Left lung (tissue), 10 donors: ENCODE data around the gene HLA-DMA. TPM values are rescaled to one million over a fixed set of nuclear protein-coding genes. Genes with fewer than 3 reads are reported as not detected.

Source experiments
- ATAC-seq: fragments of 200-7000 bp; cut with Tn5 transposase; one replicate; pipeline ENCODE4 v1.9.1; 2020; ENCODE audit warnings: moderate library complexity
- DNase-seq, 4 donors: peaks; one replicate each; pipeline ENCODE4 v3.0.0-alpha.2; 2013 to 2020
- H3K27ac ChIP-seq, 2 donors: fragments of 200-600 bp; sonication (generic) in 1 of 2; one replicate each; pipeline versions ENCODE4 v1.5.0 to v1.8.0; 2020 to 2021
- H3K27me3 ChIP-seq, 2 donors: fragments of 200-600 bp; sonication (generic) in 1 of 2; one replicate each; pipeline versions ENCODE4 v1.5.0 to v1.8.0; 2020 to 2021
- H3K36me3 ChIP-seq, 2 donors: fragments of 200-600 bp; sonication (generic) in 1 of 2; one replicate each; pipeline versions ENCODE4 v1.5.0 to v1.8.0; 2020 to 2021
- H3K4me1 ChIP-seq, 2 donors: fragments of 200-600 bp; one replicate each; pipeline ENCODE4 v1.8.0; 2021
- H3K4me3 ChIP-seq, 2 donors: fragments of 200-600 bp; sonication (generic) in 1 of 2; one replicate each; pipeline versions ENCODE4 v1.5.0 to v1.8.0; 2020 to 2021; ENCODE audit warnings: mild to moderate bottlenecking in 1 of 2
- H3K9me3 ChIP-seq, 2 donors: fragments of 200-600 bp; sonication (generic) in 1 of 2; one replicate each; pipeline versions ENCODE4 v1.5.0 to v1.8.0; 2020 to 2021
- intact Hi-C, 2 donors: fragments of 100-400 bp; cut with DNase I; formaldehyde crosslinking; loops; one replicate each; pipeline versions ENCODE4 v1.11.2 to v1.14.2; 2022
- polyA plus RNA-seq, 6 donors: library from polyadenylated mRNA; unstranded; fragments of 120-200 nt; gene quantifications; one replicate each; pipeline ENCODE4 v1.2.1, GENCODE V29; 2013; ENCODE audit not compliant: insufficient read length in 6 of 6
- total RNA-seq, 2 donors: library from RNA; stranded (reverse); fragmentation: NEBNext Ultra II Directional; extraction: Animal tissue kit (Norgen Biotek cat#: 25700); gene quantifications; one replicate each; pipeline ENCODE4 v1.2.1, GENCODE V29; 2021
- TF ChIP-seq, protein P1 (sequence below), 2 donors: fragments of 200-600 bp; sonication (generic) in 1 of 2; IDR thresholded peaks; one replicate each; pipeline versions ENCODE4 v1.5.0 to v1.8.0; 2021; ENCODE audit warnings: antibody characterized with exemption in 2 of 2
- donor health status: DM: no; HTN: yes; CAD: no.
- donor health status: DM: no; HTN: no; CAD: no.

Gene HLA-DMA
- total and polyA plus RNA-seq, 8 donors, result 9.4 to 159 (median 22.0) TPM

DNA sequence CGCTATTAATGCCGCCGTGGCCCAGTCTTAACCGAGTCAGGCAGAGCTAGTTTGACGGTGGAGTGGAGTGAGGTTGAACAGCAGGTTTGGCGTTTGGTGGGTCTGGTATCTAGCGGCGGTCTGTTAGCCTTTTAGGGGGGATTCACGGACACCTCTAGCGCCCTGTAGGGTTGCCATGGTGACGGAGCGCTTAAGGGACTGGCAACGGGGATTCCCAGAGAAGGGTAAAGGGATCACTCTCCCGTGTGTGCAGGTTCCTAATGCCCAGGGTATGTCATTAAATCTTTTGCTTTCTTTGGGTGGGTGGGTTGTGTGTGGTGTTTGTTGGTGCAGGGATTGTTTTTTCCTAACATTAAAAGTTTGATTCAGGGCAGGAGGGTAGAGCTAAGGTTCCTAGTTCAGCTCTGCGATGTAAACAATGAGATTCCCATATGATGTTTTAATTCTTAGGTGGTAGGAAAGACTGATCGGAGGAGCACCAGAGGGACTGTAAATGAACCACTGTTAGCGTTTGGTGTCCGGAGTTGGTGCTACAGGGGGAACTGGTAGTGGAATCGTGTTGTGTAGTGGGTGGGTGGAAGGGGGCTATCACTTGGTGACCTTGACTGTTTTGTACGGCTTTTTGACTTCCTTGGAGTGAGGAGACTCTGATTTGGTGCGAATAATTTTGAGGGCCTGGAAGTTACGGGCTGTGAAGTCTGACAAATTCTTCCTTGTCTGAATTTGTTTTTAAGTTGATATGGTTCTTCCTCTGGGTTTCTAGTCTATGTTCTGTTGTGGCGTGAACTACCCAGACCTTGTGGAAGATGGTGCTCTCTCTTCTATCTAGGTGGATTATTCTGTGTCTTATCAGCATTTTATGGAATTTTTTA, 20.5 kb upstream of the HLA-DMA start:
- DNase-seq (peak in 3 of 4 donors; percentile 35 to 58 (median 42)), ATAC-seq (no peak)
- H3K4me1 ChIP-seq, result peaks cover 9 to 44% of the 10 kb centered on the region in 2 donors
- peaks cover 10 to 63% of the 10 kb centered on the region in 2 donors for H3K36me3 ChIP-seq
- no peaks in the 10 kb centered on the region for H3K9me3 ChIP-seq
- H3K27ac ChIP-seq, result peak overlapping the region; percentile 99
- peak overlapping the region; percentile 98 to 100 for H3K4me3 ChIP-seq
- TF ChIP-seq, protein P1, sequence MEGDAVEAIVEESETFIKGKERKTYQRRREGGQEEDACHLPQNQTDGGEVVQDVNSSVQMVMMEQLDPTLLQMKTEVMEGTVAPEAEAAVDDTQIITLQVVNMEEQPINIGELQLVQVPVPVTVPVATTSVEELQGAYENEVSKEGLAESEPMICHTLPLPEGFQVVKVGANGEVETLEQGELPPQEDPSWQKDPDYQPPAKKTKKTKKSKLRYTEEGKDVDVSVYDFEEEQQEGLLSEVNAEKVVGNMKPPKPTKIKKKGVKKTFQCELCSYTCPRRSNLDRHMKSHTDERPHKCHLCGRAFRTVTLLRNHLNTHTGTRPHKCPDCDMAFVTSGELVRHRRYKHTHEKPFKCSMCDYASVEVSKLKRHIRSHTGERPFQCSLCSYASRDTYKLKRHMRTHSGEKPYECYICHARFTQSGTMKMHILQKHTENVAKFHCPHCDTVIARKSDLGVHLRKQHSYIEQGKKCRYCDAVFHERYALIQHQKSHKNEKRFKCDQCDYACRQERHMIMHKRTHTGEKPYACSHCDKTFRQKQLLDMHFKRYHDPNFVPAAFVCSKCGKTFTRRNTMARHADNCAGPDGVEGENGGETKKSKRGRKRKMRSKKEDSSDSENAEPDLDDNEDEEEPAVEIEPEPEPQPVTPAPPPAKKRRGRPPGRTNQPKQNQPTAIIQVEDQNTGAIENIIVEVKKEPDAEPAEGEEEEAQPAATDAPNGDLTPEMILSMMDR (IDR thresholded peaks at IDR 0.05), result no peak
- intact Hi-C loops, result no loop called here
- no peaks in the 10 kb centered on the region for H3K27me3 ChIP-seq

DNA sequence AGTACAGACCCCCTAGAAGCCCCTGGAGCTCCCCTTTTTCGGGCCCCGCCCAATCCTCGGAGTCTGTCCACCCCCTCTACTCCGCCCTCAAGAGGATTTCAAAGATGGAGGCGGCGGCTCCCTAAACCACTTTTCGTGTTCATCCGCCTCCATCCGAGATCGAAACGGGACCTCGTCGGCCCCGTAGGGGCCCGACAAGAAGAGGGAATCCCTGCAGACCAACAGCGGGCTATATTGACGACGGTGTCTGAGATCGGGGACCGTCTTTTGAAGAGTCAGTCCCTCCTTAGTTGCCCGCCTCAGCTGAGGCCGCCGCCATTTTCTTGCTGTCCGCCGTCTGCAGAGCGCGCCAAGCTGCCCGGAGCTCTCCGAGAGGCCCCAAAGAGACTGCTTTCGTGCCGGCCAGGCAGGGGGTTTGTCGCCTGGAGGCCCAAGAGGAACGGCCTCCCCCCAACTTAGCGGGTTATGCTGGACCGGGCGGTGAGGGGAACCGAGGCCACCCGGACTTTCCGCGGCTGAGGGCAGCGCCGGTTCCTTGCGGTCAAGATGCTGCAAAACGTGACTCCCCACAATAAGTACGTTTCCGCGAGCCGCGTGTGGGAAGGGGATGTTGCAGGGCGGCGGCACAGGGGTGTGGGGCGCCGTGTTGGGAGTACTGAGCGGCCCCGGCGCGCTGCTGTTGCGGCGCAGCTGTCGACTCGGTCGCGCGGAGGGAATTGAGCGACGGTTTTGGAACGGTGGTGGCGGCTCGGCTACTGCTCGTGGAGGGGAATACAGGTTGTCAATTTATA, 19.7 kb upstream of the HLA-DMA start:
- no peaks in the 10 kb centered on the region for H3K9me3 ChIP-seq
- ATAC-seq, result peak; percentile 1
- TF ChIP-seq, protein P1 (IDR thresholded peaks at IDR 0.05), result no peak
- peaks cover 8 to 54% of the 10 kb centered on the region in 2 donors for H3K36me3 ChIP-seq
- H3K4me3 ChIP-seq, result peak overlapping the region; percentile 98 to 100
- H3K4me1 ChIP-seq, result peaks cover 9 to 40% of the 10 kb centered on the region in 2 donors
- intact Hi-C loops, result no loop called here
- H3K27ac ChIP-seq, result peak overlapping the region; percentile 99
- peak in 2 of 4 donors; percentile 55 to 92 for DNase-seq
- H3K27me3 ChIP-seq, result no peaks in the 10 kb centered on the region

DNA sequence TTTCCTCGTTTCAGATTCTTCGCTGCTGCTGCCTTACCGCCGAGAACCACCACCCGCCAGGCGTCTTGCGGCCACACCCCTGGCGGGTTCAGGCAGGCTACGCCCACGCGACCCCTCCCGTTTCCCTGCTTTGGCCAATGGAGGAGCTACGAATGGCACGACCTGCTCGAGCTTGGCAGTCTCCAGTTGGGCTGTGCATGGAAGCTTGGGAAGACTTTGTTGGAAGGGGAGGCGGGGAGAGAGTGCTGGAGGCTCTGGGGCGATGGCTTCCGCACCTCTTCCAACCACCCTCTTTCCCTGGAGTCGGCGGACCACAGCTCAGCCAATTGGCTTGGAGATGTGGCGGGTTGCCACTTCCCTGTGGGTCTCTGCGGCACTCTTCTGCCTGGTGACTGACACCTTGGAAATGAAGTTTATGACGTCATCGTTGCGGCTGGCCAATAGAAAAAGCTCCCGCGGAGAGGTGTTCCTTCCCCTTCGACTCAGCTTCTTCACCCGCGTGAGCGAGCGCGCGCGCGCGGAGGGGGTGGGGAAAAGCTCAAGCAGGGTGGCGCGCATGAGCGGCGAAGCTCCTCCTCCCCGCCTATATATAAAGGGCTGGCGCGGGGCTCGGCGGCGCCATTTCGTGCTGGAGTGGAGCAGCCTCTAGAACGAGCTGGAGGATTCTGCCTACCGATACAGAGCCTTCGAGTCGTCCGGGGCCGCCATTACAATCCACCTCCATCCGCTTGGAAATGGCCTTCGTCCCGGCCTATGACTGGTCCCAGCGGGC, 18.9 kb upstream of the HLA-DMA start:
- intact Hi-C loops, result no loop called here
- peaks cover 4 to 47% of the 10 kb centered on the region in 2 donors for H3K36me3 ChIP-seq

DNA sequence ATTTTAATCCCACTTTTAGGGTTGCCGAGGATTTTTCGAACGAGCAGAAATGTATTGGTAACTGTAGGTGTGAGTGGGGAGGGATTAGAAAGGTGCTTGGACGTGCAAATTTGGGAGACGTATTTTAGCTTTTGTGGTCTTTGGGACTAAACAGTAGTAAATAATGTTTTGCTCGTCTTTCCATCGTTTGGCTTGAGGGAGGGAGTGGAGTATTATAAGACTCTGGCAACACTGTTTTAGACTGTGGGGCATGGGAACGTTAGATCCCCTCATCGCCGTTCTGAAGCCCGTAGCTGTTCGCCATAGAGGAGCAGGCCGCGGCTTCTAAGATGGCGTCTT, 18.3 kb upstream of the HLA-DMA start:
- H3K36me3 ChIP-seq, result peaks cover 0 to 41% of the 10 kb centered on the region in 2 donors
- H3K27me3 ChIP-seq, result no peaks in the 10 kb centered on the region
- ATAC-seq, result no peak
- DNase-seq, result no peak
- TF ChIP-seq, protein P1 (IDR thresholded peaks at IDR 0.05), result no peak
- peak overlapping the region; percentile 99 for H3K27ac ChIP-seq
- peak overlapping the region; percentile 61 to 100 for H3K4me3 ChIP-seq
- peaks cover 12 to 40% of the 10 kb centered on the region in 2 donors for H3K4me1 ChIP-seq
- intact Hi-C loops, result no loop called here
- H3K9me3 ChIP-seq, result no peaks in the 10 kb centered on the region

More for the DNA sequence above, 18.9 kb upstream of the HLA-DMA start:
- ATAC-seq (peak; percentile 56), DNase-seq (peak; percentile 99 to 100 (median 100))
- Histone ChIP-seq H3K9me3 (no peaks in the 10 kb centered on the region), H3K4me1 (peaks cover 15 to 40% of the 10 kb centered on the region in 2 donors), H3K4me3 (peak overlapping the region; percentile 98 to 100), H3K27me3 (no peaks in the 10 kb centered on the region), H3K27ac (peak overlapping the region; percentile 99)
- TF ChIP-seq, protein P1 (IDR thresholded peaks at IDR 0.05), result no peak
